Mesothelial cell of epicardium (in vitro differentiated cells): ENCODE measurements around the gene HDAC11. TPM values are rescaled to one million over a fixed set of nuclear protein-coding genes. Genes with fewer than 3 reads are reported as not detected.
A peak's percentile ranks its signal among the peaks of the same experiment; 100 is the strongest.

Source experiments
- DNase-seq, 2 experiments: peaks; one replicate each; pipeline ENCODE4 v3.0.0; 2021; ENCODE audit warnings: low spot score in 2 of 2; ENCODE audit not compliant: unreplicated experiment in 2 of 2
- H3K27ac Mint-ChIP-seq: 2 replicates; pipeline ENCODE4 v1.8.0; 2021; ENCODE audit warnings: mixed read lengths
- H3K27me3 Mint-ChIP-seq: 2 replicates; pipeline ENCODE4 v1.8.0; 2021; ENCODE audit warnings: low read depth, mixed read lengths
- H3K36me3 Mint-ChIP-seq: 2 replicates; pipeline ENCODE4 v1.8.0; 2021; ENCODE audit warnings: mixed read lengths
- H3K4me1 Mint-ChIP-seq: 2 replicates; pipeline ENCODE4 v1.8.0; 2021; ENCODE audit warnings: mixed read lengths
- H3K4me3 Mint-ChIP-seq: 2 replicates; pipeline ENCODE4 v1.8.0; 2021; ENCODE audit warnings: mild to moderate bottlenecking, moderate library complexity, mixed read lengths
- H3K9me3 Mint-ChIP-seq: 2 replicates; pipeline ENCODE4 v1.8.0; 2021; ENCODE audit warnings: mixed read lengths
- CTCF ChIP-seq: fragments of 200-600 bp; sonication (generic); IDR thresholded peaks from one replicate; pipeline ENCODE4 v1.5.0; 2021; ENCODE audit warnings: antibody characterized with exemption; ENCODE audit not compliant: unreplicated experiment
- total RNA-seq: library from RNA; stranded (reverse); gene quantifications from 3 replicates; pipeline ENCODE4 v1.2.1, GENCODE V29; 2021

Gene HDAC11
- total RNA-seq, 1 donor from 2014 or later: 16.4 TPM

GRCh38 chr3:13544951-13545651 is 65.0 kb downstream of the HDAC11 start:
- H3K27ac Mint-ChIP-seq: no peak overlapping the region
- peaks cover 34% of the 10 kb centered on the region for H3K4me1 Mint-ChIP-seq

GRCh38 chr3:13545952-13546454 is 65.9 kb downstream of the HDAC11 start:
- Mint-ChIP-seq H3K9me3 (peaks cover 5% of the 10 kb centered on the region), H3K27ac (peak overlapping the region; percentile 70), H3K36me3 (no peaks in the 10 kb centered on the region), H3K4me3 (no peak overlapping the region), H3K27me3 (peaks cover 8% of the 10 kb centered on the region), H3K4me1 (peaks cover 41% of the 10 kb centered on the region)
- no peak for TF ChIP-seq CTCF
- DNase-seq: no peak

More at GRCh38 chr3:13544951-13545651, 65.0 kb downstream of the HDAC11 start:
- TF ChIP-seq CTCF: no peak
- no peaks in the 10 kb centered on the region for H3K36me3 Mint-ChIP-seq
- no peak for DNase-seq
- H3K4me3 Mint-ChIP-seq: no peak overlapping the region
- H3K27me3 Mint-ChIP-seq: peaks cover 5% of the 10 kb centered on the region
- peaks cover 5% of the 10 kb centered on the region for H3K9me3 Mint-ChIP-seq

- Mint-ChIP-seq H3K27ac (peak overlapping the region; percentile 70), H3K4me1 (peaks cover 41% of the 10 kb centered on the region), H3K9me3 (peaks cover 5% of the 10 kb centered on the region), H3K4me3 (peak overlapping the region; percentile 24), H3K27me3 (peaks cover 8% of the 10 kb centered on the region), H3K36me3 (no peaks in the 10 kb centered on the region)
- no peak for TF ChIP-seq CTCF
- peak in 1 of 2 experiments; percentile 54 for DNase-seq
These were observed 66.6 kb downstream of the HDAC11 start for GRCh38 chr3:13546667-13547171.

GRCh38 chr3:13547591-13548371 is 67.7 kb downstream of the HDAC11 start:
- no peak for TF ChIP-seq CTCF
- Mint-ChIP-seq H3K9me3 (no peaks in the 10 kb centered on the region), H3K36me3 (no peaks in the 10 kb centered on the region), H3K4me1 (peaks cover 45% of the 10 kb centered on the region), H3K4me3 (peak overlapping the region; percentile 43), H3K27me3 (peaks cover 8% of the 10 kb centered on the region), H3K27ac (no peak overlapping the region)
- DNase-seq: no peak

DNA sequence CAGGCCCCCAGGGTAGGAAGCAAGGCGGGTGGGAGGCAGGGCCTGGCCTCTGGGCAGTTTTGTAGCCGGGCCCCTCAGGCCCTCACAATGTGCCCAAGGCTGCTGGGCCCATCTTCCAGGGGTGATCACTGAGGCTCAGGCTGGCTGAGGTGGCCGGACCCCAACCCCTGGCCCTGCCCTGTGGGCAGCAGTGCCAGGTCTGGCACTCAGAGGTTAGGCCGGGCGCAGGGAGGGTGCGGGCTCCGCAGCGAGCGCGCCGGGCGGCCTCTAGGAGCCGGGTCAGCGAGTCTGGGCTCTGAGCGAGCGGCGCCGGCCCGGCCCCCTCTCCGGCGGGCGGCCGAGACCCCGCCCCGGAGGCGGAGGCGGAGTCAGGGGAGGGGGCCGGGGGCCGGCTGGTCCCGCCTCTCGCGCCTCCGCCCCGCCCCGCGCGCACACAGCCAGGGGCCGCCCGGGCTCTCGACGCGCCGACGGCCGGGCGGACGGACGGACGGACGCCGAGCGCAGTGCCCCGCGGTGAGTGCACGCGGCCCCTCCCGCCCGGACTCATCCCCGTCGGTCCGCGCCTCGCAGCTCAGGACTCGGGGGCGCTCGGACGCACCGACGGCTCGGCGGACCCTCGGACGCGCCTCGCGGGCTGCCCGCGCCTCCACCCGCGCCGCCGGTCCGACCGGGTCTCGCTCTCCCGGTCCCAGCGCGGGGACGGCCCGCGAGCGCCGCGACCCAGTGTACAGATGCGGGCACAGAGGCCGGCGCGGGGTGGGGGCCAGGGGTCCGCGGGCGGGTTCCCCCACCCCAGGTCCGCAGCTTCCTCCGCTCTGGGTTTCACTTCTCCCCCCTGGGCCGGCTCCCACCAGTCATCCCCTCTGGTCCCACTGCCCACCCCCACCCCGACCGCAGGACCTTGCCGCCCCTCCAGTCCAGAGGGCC is 68.9 kb downstream of the HDAC11 start, which contains the start of gene FBLN2:
FBLN2 (plus strand) TSS at position 430 of the 927 bp plus-strand sequence. CDS start 21,231 bp downstream, outside the sequence.
- no peak for TF ChIP-seq CTCF
- Mint-ChIP-seq H3K4me1 (peaks cover 45% of the 10 kb centered on the region), H3K36me3 (no peaks in the 10 kb centered on the region), H3K9me3 (no peaks in the 10 kb centered on the region), H3K27ac (no peak within 1 kb of the TSS), H3K4me3 (peak within 1 kb of the TSS; percentile 66), H3K27me3 (peaks cover 8% of the 10 kb centered on the region)
- peak; percentile 57 to 66 for DNase-seq
